ENCODE data around the gene FARP2.
"Not testable (repeated sequence)": the region's sequence is repeated elsewhere in the genome, so short reads cannot be mapped to it uniquely, and the experiment has no call there.

FARP2 gene

DNA sequence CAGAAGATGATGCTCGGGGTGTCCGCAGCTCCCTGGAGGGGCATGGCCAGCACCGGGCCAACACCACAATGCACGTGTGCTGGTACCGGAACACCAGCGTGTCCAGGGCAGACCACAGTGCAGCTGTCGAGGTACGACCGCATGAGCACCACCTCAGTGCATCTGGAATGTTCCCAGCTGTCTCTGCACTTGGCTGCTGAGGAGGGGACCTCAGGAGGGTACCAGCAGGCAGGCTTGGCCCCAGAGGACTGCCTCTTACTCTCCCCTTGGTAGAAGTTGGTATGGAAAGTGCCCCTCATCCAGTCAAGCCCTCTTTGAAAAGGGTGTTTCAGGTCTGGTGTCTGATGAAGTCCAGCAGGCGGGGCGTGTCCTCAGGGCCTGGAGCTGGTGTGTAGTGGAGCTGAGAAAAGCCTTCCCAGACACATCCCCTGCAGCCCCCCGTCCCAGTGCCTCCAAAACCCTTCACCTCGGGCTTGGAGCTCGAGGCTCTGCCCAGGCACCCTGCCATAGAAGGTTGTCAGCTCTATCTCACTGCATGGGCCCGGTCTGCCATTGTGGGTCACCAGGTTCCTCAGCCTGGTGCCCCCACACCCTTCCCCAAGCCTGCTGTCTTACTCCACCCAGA is 135.6 kb downstream of the FARP2 start:
- no peak for DNase-seq

DNA sequence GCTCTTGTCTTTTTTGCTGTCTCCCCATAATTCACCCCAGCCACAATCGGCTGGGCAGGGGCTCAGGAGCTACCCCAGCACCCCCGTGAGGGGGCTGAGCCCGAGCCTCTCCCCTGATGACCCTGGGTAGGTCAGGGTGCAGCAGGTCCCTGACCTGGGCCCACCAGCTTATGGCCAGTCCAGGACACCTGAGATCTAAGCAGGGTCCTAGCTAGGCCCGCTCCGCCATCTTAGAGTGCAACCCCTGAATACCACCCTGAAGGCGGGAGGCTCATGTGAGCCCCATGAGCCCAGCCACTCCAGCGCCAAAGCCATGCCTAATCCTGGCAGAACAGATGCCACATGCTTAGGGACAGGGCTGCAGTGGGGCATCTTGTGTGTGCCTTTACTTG is 136.1 kb downstream of the FARP2 start:
- DNase-seq, result no peak

DNA sequence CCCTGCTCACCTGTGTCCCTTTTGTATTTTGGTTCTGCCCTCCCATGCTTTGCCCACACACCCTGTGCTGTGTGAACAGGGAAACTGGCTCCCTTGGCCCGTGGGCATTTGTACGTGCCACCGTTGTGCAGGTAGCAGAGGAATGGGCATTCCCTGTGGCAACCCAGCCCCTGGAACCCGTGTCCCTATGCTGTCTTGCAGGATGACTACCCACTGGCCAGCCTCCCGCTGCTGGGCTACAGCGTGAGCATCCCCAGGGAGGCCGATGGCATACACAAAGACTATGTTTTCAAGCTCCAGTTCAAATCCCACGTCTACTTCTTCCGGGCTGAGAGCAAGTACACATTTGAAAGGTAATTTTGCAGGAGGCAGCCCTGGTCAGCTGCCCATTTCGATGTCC is 137.0 kb downstream of the FARP2 start:
- no peak for DNase-seq

DNA sequence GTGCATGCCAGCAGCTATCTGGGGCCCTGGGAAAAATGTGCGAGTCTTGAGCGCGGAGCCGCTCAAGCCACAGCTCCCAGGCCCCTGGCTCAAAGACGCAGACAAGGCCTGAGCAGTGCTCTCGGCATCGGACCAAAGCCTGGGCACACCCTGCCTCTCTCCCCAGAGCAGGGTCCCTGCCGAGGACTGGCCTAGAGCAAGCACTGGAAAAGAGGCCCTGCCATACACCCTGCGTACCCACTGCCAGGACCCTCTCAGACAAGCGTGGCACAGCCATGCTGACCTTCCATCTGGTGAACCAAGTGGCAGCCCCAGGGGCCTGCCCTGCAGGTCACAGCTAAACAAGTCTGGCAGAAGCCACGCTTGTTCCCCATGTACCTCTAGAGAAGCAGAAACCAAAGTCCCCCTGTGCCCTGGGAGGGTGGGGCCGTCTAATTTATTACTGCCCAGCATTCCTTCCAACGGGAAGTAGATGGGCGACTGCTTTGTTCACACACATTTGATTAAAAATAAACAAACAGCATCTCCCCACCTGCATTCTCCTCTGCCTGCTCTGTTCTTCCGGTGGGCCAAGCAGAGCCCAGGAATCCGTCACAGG is 138.3 kb downstream of the FARP2 start:
- no peak for DNase-seq

DNA sequence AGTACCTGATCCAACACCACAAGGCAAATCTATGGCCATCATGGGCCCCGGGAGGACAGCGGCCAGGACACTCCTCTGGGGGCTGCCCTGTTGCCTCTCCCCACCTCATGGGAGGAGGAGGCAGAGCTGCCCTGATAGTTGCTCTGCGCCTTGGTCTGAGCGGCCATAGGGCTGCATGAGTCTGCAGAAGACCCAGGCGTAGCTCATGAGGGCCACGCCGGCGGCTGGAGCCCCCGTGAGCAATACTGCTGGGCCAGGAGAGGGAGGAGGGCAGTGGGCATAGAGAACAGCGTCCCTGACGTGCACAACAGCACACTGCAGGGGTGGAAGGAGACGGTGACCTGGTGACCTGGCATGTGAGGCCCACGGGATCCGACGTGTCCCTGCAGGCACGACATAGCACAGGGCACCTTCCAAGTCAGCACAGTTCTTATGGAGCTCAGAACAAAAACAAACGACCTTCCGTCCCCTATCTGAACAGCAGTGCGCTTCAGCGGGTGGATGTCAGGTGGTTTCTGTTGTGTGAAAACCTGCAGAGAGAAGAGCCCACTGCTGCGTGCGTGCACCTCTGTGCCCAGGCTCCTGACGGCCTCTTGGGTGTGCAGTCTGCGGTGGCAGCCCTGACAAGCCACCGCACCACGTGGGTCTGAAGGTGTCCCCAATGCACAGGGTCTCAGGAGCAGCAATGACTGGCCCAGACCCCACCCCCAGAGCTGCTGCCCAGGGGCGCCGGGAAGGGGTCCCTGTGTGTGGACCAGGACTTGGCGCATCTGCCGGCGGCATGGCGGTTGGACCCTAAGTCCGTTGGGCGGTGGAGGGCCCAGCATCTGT is 139.3 kb downstream of the FARP2 start:
- no peak for DNase-seq

DNA sequence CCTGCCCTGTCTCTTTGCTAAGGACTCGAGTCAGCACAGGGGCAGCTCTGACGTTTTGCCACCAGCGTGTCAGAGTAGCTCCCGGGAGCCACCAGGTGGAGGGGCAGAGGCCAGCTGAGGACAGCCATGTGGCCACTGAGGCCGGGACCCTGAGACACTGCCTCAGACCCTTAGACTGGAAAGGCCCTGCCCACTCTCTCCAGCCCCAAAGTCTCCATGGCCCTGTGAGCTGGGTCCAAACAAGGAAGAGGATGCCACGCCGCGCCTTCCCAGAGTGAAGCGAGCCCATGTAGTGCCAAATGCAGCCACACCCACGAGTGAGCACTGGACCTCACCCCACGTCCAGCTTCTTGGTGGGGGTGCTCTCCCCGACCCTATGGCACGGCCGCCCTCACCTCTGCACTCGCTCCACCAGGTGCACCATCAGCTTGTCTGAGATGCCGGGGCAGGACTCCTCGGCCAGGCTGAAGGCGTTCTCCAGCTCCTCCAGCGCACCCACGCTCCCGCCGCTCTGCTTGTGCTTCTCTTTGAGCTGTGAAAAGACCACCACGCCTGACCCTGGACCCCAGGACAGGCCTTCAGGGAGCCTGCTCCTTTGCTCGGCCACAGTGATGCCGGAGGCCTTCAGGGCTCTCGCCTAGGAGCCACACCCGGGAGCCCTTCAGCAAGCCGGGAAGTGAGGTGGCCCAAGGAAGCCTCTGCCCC is 140.1 kb downstream of the FARP2 start:
- DNase-seq, result no peak

DNA sequence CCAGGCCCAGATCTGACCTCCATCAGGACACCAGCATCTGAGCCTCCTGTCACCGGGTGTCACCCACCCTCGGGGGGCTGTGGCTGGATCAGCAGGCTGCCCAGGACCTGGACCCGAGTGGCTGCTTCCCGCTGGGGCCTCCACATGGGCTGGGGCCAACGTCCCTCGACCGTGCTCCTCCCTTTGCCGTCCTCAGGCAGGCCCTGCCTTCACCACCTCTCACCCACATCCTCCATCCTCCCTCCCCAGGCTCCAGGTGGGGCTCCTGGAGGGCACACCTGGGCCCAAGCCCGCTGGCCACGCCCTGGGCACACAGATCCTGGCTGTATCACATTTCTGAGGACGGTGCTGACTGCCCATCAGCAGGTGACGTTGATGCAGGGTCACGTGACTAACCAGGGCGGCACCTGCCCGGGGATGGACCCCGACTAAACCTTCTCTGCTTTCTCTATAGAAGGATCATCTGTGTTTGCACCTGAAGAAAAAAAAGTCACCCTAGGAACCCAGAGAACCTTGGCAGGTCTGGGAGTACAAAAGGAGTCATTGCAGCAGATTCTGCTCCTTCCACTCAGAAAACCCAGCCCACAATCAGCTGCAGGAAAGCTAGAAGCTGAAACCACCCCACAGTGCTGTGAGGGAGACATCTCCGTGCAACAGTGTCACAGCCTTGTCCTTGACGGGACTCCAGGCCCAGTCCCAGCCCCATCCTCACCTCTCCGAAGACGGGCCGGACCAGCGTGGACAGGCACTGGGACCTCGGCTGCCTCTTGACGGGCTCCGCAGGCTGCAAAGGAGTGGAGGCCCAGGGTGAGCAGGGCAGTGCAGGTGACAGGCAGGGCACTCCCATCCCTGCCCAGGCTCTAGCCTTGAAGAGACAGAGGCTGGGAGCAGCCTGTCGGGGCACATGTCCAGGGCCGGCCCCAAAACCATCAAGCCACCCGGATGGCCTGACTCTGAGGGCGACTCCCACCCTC is 141.1 kb downstream of the FARP2 start:
- no peak for DNase-seq

DNA sequence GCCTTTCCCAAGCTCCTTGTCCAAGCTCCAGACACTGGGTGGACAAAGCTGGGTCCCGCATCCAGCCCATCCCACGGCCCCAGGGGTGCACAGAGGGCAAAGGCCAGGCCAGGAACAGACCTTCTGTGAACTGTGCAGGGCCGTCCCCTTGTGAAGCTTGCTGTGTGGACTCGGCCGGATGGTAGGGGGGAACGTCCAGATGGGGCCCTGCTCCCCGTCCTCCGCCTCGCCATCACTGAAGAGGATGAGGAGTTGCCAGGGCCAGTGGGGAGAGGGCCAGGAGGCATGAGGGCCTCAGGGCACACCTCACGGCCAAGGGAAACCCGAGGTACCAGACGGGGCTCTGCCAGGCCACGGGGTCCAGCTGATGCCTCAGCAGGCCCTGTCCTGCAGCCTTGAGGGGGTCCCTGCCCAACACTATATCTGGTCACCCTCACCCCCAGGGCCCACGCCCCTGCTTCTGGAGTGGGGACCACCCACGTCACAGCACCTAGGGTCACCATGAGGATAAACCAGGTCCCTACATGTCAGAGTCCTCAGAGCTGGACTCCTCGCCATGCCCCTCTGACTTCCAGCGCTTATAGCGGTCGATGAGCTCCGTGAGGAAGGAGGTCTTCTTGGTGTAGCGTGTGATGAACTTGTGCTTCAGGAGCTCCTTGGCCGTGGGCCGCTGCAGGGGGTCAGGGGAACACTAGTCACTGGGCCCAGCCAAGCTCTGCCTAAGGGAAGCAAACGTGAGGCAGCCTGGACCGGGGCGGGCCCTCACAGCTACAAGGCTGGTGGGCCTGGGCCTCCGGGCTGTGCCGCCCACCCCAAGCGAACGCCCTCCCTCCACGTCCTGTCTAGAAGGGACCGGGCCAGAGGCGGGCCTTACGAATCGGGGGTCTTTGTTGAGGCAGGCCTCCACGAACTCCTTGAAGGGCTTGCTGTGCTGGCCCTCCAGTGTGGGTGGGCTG is 142.3 kb downstream of the FARP2 start:
- DNase-seq, result no peak

DNA sequence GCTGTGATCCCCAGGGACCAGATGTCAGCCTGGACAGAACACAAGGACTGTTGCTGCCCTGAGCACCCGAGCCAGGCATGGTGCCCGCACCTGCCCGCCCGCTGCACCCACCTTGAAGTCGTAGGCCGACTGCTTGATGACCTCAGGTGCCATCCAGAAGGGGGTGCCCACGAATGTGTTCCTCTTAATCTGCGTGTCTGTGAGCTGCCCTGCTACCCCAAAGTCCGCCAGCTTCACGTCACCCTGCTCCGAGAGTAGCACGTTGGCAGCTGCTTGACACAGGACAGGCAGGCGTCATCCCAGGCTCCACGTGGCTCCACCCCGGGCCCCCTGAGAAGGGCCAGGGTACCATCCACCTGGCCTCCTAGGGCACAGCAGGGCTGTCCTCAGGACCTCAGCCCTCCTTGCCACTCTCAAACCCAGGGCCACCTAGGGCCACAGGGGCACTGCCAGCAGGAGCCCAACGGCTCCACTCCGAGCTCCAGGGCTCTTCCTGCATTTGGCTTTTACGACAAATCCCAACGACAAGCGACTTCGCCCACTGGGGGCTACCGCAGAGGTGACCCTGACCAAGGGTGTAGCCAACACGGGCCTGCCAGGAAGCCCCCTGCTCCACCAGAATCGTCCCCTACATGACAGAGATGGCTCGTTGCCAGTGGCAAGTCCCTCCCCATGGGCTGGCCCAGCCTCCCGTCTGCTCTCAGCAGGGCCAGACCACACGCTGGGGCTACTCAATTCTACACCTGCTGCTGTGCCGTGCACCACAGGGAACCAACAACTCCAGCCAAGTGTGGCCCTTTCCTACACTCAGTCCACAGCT is 143.3 kb downstream of the FARP2 start:
- DNase-seq, result no peak

DNA sequence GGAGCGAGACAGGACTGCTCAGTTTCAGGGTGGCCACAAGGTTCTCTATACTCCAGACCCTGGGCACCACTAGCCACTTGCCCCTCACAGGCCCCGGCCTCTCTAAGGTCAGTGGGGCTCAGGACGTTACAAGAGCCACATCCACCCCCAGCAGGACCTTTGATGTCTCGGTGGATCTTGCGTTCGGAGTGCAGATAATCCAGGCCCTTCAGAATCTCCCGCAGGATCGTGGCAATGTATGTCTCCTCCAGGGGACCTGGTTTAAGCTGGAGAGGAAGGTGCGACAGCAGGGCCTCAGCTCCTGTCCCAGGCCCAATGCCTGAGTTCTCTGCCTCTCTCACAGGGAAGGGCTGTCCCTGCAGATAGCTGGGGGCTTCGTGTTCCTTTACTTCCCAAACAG is 143.9 kb downstream of the FARP2 start:
- DNase-seq, result no peak

DNA sequence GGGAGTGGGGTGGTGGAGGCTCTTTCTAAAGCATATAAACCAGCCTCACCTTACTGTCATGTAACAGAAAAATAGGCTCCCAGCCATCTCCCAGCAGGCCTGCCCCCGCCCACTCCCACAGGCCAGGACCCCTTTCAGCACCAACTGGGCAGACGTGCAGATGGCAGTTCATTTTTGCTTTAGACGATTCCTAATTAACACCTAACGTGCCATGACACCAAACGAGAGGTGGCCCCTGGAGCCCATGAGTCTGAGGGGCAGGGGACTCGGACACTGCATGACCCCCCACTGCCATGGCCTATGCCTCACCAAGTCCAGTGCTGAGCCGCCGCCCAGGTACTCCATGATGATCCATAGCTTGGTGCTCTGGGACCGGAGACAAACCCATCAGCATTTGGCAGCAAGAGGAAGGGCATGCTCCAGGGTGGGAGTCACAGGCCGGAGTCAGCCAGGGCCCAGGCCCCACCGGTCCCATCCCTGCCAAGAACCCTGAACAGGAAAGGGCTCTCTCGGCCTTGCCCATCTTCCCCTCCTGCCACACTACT is 144.4 kb downstream of the FARP2 start:
- DNase-seq, result no peak

DNA sequence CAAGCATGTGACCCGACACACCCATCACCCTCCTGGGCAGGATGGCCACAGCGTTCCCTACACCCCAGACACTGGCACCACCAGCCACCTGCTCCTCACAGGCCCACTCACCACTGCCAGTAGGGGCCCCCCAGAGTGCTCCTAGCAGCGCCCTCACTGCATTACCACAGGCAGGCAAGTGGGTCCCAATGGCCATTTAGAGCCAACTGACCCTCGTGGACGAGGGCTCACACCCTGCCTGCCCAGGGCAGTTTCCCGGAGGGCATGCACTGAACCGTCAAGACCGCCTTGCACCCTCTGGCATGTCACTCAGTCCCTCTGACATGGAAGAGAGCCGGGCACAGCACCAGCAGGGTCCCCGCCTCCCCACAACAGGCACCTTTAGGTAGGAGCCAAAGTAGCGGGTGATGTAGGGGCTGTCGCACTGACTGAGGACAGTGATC is 145.0 kb downstream of the FARP2 start:
- no peak for DNase-seq

DNA sequence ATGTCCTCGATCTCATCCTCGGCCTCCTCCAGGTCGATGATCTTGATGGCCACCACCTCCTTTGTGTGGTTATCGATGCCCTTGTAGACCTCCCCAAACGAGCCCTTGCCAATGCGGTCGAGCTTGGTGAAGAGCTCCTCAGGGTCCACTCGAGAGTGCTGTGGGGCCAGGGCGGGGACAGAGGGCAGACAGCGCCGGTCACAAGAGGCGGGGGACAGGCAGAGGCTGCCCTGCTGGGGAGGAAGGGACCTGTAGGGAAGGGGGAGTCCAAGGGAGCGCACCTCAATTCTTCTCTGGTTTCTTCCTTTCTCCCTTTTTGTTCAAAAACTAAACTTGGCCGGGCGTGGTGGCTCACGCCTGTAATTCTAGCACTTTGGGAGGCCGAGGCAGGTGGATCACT is 145.5 kb downstream of the FARP2 start:
- DNase-seq, result no peak

DNA sequence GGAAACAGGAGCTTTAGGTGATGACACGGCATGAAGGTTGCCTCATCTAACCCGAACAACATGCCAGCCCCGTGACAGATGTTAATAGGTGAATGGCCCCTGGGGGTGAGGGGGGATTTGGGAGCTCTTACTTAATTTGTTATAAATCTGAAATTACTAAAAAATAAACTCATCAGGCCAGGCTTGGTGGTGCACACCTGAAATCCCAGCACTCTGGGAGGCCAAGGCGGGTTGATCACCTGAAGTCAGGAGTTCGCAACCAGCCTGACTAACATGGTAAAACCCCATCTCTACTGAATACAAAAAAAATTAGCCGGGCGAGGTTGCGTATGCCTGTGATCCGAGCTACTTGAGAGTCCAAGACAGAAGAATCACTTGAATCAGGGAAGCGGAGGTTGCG is 146.2 kb downstream of the FARP2 start:
- no peak for DNase-seq

DNA sequence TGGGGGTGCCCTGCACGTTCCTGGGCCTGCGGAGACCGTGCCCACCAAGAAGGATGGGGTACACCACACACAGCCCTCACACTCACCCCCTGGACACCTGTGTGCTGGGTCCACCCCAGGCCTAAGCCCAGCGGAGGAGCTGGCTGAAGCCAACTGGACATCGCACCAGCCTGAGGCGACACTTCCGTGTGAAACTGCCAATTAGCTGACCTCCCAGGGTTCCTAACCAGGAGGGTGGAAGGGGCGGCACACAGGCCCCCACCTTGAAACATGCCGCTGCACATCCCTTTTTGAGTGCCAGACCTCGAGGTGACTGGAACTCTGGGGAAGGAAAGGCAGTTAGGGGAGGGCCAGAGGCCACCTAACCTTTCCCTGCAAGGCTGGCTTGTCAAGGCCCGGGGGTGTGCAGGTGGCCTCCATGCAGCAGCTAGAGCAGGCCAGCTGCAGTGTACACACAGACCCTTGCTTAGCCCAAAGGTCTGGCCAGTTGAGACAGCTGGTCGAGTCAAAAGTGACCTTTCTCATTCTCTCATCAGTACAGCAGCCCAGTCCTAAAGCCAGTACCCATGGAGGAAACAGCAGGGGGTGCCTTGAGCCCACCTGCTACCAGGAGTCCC is 147.8 kb downstream of the FARP2 start:
- no peak for DNase-seq

DNA sequence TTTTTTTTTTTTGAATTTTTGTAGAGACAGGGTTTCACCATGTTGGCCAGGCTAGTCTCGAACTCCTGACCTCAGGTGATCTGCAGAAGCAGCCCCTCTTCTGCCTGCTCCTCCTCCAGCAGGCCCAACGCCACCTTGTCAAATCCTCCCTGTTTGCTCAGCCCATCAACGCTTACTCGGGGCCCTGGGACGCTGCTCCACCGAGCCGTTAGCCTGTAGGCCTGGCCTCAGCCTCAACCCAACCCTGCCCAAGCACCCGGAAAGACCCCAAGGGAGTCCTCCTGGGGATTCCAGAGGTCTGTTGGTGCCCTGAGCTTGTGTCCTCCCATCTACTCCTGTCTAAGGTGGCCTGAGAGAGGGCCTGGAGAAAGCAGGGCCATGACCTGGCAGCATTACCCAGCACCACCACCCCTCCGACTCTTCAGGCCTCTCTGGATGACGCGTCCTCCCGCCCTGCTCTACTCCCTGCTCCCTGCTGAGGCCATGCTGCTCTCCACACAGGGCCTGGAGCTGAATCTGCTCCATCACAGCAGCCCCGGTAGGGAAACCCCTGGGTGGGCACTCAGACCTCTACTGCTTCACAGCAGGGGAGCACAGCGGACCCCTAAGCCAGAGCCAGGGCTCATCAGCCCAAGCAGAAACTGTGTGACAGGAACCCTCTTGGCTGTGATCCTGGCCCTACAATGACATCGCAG is 149.1 kb downstream of the FARP2 start:
- no peak for DNase-seq

DNA sequence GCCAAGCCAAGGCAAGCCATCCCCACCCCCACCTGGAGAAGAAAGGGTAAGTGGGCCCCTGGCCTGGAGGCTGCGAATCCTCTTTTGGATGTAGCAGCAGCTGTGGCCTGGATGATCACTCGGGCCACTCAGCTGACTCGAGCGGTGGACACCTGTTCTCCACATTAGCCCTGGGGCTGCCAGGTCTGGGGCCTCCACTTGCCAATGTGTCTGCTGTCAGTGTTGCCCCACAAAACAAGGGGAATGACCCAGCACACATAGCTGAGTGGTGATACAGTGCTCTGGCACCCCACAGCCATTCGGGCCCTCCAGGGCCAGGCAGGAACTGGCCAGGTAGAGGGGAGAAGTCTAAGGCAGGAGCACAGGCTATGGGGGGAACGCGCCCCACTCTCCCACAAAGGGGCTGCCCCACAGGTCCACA is 149.7 kb downstream of the FARP2 start:
- DNase-seq, result no peak

DNA sequence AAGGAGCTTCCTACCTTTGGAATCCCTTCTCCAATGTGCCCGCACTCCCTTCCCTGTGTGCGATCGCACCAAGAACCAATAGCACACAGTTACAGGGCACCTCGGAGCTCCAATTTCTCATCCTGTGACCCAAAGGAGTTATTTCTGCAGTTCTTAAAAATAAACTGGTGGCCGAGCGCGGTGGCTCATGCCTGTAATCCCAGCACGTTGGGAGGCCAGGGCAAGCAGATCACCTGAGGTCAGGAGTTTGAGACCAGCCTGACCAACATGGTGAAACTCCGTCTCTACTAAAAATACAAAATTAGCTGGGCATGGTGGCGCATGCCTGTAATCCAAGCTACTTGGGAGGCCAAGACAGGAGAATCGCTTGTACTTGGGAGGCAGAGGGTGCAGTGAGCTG is 150.2 kb downstream of the FARP2 start:
- not testable (repeated sequence) for DNase-seq
